Ovary (tissue), 3 donors: ENCODE results near the gene PARD3.

ENCODE experiments used
- EP300 ChIP-seq: sonication (generic); formaldehyde crosslinking; IDR thresholded peaks from one replicate; pipeline ENCODE4 v1.6.1; 2017; ENCODE audit warnings: antibody characterized with exemption
- POLR2A ChIP-seq: fragments of 450-650 bp; IDR thresholded peaks from one replicate; pipeline ENCODE4 v1.6.1; 2017; ENCODE audit warnings: antibody characterized with exemption, mild to moderate bottlenecking, moderate library complexity
- TF ChIP-seq, protein P1 (sequence below), 3 donors: fragments of 450-650 bp in 2 of 3; fragments of 200-600 bp in 1 of 3; IDR thresholded peaks; one replicate each; pipeline versions ENCODE4 v1.5.1 to v1.8.0; 2016 to 2022; ENCODE audit warnings: antibody characterized with exemption in 3 of 3, mild to moderate bottlenecking in 1 of 3
- donor health status: DM: no; HTN: no; CAD: no.

- TF ChIP-seq, protein P1, sequence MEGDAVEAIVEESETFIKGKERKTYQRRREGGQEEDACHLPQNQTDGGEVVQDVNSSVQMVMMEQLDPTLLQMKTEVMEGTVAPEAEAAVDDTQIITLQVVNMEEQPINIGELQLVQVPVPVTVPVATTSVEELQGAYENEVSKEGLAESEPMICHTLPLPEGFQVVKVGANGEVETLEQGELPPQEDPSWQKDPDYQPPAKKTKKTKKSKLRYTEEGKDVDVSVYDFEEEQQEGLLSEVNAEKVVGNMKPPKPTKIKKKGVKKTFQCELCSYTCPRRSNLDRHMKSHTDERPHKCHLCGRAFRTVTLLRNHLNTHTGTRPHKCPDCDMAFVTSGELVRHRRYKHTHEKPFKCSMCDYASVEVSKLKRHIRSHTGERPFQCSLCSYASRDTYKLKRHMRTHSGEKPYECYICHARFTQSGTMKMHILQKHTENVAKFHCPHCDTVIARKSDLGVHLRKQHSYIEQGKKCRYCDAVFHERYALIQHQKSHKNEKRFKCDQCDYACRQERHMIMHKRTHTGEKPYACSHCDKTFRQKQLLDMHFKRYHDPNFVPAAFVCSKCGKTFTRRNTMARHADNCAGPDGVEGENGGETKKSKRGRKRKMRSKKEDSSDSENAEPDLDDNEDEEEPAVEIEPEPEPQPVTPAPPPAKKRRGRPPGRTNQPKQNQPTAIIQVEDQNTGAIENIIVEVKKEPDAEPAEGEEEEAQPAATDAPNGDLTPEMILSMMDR (IDR thresholded peaks at IDR 0.05): no peak
- TF ChIP-seq EP300: no peak
- TF ChIP-seq POLR2A: no peak
Observed at GRCh38 chr10:34503704-34504103, 311.4 kb downstream of the PARD3 start.
